Measurements from ENCODE around the gene NTF4. TPM values are rescaled to one million over a fixed set of nuclear protein-coding genes. Genes with fewer than 3 reads are reported as not detected.

The NTF4 gene
- total and polyA plus RNA-seq, 12 donors: 0.55 TPM; not detected in 11

DNA sequence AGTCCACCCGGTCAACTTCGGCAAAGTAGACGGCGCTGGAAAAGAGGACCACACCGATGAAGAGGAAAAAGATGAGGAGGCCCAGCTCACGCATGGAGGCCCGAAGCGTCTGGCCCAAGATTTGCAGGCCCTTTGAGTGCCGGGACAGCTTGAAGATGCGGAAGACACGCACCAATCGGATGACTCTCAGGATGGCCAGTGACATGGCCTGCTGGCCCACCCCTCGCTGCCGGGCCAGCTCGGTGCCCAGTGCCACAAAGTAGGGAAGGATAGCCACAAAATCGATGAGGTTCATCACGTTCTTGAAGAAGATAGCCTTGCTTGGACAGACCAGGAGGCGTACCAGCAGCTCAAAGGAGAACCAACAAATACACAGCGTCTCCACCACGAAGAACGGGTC is 5.8 kb upstream of the NTF4 start:
- Histone ChIP-seq H3K36me3 (replicated peaks in 1 of 2) (no peaks in the 10 kb centered on the region), H3K4me1 (replicated peaks in 1 of 2) (no peaks in the 10 kb centered on the region), H3K4me3 (no peak overlapping the region), H3K27ac (no peak overlapping the region), H3K9me3 (replicated peaks in 1 of 3) (no peaks in the 10 kb centered on the region), H3K27me3 (peaks cover 43% of the 10 kb centered on the region)
- DNase-seq: no peak
- TF ChIP-seq POLR2A (IDR thresholded peaks at IDR 0.05): no peak
- TF ChIP-seq, protein P1, sequence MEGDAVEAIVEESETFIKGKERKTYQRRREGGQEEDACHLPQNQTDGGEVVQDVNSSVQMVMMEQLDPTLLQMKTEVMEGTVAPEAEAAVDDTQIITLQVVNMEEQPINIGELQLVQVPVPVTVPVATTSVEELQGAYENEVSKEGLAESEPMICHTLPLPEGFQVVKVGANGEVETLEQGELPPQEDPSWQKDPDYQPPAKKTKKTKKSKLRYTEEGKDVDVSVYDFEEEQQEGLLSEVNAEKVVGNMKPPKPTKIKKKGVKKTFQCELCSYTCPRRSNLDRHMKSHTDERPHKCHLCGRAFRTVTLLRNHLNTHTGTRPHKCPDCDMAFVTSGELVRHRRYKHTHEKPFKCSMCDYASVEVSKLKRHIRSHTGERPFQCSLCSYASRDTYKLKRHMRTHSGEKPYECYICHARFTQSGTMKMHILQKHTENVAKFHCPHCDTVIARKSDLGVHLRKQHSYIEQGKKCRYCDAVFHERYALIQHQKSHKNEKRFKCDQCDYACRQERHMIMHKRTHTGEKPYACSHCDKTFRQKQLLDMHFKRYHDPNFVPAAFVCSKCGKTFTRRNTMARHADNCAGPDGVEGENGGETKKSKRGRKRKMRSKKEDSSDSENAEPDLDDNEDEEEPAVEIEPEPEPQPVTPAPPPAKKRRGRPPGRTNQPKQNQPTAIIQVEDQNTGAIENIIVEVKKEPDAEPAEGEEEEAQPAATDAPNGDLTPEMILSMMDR (IDR thresholded peaks at IDR 0.05): no peak
- 87 to 94% (median 94%) methylated on average over 21 of the region's 21 CpGs for WGBS, 4 donors
- intact Hi-C loops (cut with DNase I): loop anchor here in 1 of 2 donors (10.0 kb wide), 1 partner anchor 144 kb away; no protein-coding TSS in a partner anchor

DNA sequence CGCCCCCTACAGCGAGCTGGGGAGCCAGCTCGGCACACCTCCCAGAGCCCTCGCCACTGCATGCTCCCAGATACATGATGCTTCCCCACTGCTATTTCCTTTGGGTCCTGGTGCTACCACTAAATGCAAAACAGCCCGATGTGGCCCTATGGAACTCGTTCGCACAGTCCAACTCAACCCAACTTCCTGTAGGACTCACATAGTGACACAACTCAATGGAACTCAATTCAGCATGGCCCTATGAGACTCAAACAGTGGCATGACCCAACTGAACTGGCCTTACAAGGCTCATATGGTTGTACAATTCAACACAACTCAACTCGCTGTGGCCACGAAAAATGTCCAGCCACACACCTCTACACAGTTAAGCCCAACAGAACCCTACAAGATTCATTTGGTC is 4.4 kb upstream of the NTF4 start:
- Histone ChIP-seq H3K27ac (no peak overlapping the region), H3K4me1 (replicated peaks in 1 of 2) (peaks cover 0 to 6% of the 10 kb centered on the region in 2 donors), H3K4me3 (no peak overlapping the region), H3K36me3 (replicated peaks in 1 of 2) (no peaks in the 10 kb centered on the region), H3K27me3 (peaks cover 42% of the 10 kb centered on the region), H3K9me3 (replicated peaks in 1 of 3) (no peaks in the 10 kb centered on the region)
- TF ChIP-seq, protein P1 (IDR thresholded peaks at IDR 0.05): no peak
- TF ChIP-seq POLR2A (IDR thresholded peaks at IDR 0.05): no peak
- no peak for DNase-seq
- intact Hi-C loops (cut with DNase I): no loop called here
- WGBS, 4 donors: 90 to 96% (median 91%) methylated on average over 9 of the region's 9 CpGs

DNA sequence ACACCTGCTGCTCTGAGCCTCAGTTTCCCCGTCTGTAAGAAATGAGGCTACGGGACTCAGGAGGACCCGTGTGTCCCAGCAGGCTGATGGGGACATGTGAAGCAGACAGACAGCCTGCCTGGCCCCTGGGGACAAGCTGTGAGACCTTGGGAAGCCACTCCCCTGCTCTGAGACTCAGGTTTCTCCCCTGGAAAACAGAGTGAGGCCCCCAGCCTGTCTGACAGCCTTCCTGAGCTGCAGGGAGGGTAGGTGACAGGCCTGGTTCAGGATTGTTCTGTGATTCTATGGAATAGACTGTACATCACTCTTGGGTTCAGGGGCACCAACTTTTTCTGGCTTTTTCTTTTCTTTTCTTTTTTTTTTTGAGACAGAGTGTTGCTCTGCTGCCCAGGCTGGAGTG is 2.9 kb upstream of the NTF4 start:
- TF ChIP-seq POLR2A (IDR thresholded peaks at IDR 0.05): no peak
- TF ChIP-seq, protein P1 (IDR thresholded peaks at IDR 0.05): no peak
- 27 to 48% (median 36%) methylated on average over 2 to 3 of the region's 3 CpGs; no CpG with 5 or more reads in 1 of the 4 donors for WGBS, 4 donors
- Histone ChIP-seq H3K27me3 (peaks cover 29% of the 10 kb centered on the region), H3K9me3 (replicated peaks in 1 of 3) (no peaks in the 10 kb centered on the region), H3K36me3 (replicated peaks in 1 of 2) (no peaks in the 10 kb centered on the region), H3K27ac (no peak overlapping the region), H3K4me1 (replicated peaks in 1 of 2) (peaks cover 0 to 6% of the 10 kb centered on the region in 2 donors), H3K4me3 (no peak overlapping the region)
- no peak for DNase-seq
- intact Hi-C loops (cut with DNase I): no loop called here

GRCh38 chr19:49065905-49066512 is 1.4 kb upstream of the NTF4 start:
- H3K9me3 ChIP-seq (replicated peaks in 1 of 3): no peaks in the 10 kb centered on the region
- TF ChIP-seq POLR2A (IDR thresholded peaks at IDR 0.05): no peak
- TF ChIP-seq, protein P1 (IDR thresholded peaks at IDR 0.05): no peak
- intact Hi-C loops (cut with DNase I): no loop called here
- H3K27ac ChIP-seq: no peak overlapping the region
- no peak overlapping the region for H3K4me3 ChIP-seq
- no peaks in the 10 kb centered on the region for H3K36me3 ChIP-seq (replicated peaks in 1 of 2)
- WGBS, 4 donors: 49 to 61% (median 56%) methylated on average over 8 to 13 of the region's 13 CpGs
- DNase-seq: no peak
- H3K4me1 ChIP-seq (replicated peaks in 1 of 2): peaks cover 0 to 6% of the 10 kb centered on the region in 2 donors
- H3K27me3 ChIP-seq: peaks cover 16% of the 10 kb centered on the region

Data from adrenal gland (tissue), 12 donors.